ENCODE results near the gene PRDM5.

- no peak for TF ChIP-seq POLR2AphosphoS5 (IDR thresholded peaks at IDR 0.05; ENCODE audit: low read depth, low read length)
- no peak for TF ChIP-seq TAF1 (IDR thresholded peaks at IDR 0.05; ENCODE audit: borderline replicate concordance, insufficient read depth, low read length)
- no peak for TF ChIP-seq FOXP2 (optimal IDR thresholded peaks at IDR 0.05; ENCODE audit: borderline replicate concordance, extremely low read depth, extremely low read length, insufficient read depth)
Observed at GRCh38 chr4:120857312-120857711, 65.2 kb downstream of the PRDM5 start.
